ENCODE data around the gene PDK1. TPM values are rescaled to one million over a fixed set of nuclear protein-coding genes. Genes with fewer than 3 reads are reported as not detected.

PDK1 gene
- total and polyA plus RNA-seq, 2 experiments from 2014 or later: 25.6 to 42.0 TPM

GRCh38 chr2:172627181-172627580 is 71.3 kb downstream of the PDK1 start:
- TF ChIP-seq ETS1 (IDR thresholded peaks at IDR 0.05) (no peak), ZNF114 (CRISPR knock-in tag; IDR thresholded peaks at IDR 0.05) (no peak), JUNB (IDR thresholded peaks at IDR 0.05; ENCODE audit: unreplicated experiment) (no peak), CREB1 (CRISPR knock-in tag; IDR thresholded peaks at IDR 0.05; ENCODE audit: low read depth) (no peak), ZNF462 (CRISPR knock-in tag; IDR thresholded peaks at IDR 0.05) (no peak), STAT1 (IDR thresholded peaks at IDR 0.05; ENCODE audit: unreplicated experiment) (no peak), POLR2AphosphoS5 (IDR thresholded peaks at IDR 0.05; ENCODE audit: low read depth) (no peak), REST (IDR thresholded peaks at IDR 0.05; ENCODE audit: unreplicated experiment) (no peak)

More at GRCh38 chr2:172627181-172627580, 71.3 kb downstream of the PDK1 start:
- H3K27ac ChIP-seq (ENCODE audit: low read depth): no peak overlapping the region
- no peaks in the 10 kb centered on the region for H3K27me3 ChIP-seq (ENCODE audit: insufficient read depth)
- no peaks in the 10 kb centered on the region for H3K79me2 ChIP-seq (replicated peaks; ENCODE audit: insufficient read depth)
- no peak for ATAC-seq
- H3K4me2 ChIP-seq: no peak overlapping the region
- DNase-seq (ENCODE audit: low spot score): no peak
- Mint-ChIP-seq H3K4me3 (no peak overlapping the region), H3K9me3 (peaks cover 28% of the 10 kb centered on the region), H3K27ac (no peak overlapping the region), H3K4me1 (no peaks in the 10 kb centered on the region), H3K27me3 (ENCODE audit: insufficient read depth, low read depth, poor library complexity) (peaks cover 2% of the 10 kb centered on the region), H3K36me3 (ENCODE audit: low read depth) (peaks cover 31% of the 10 kb centered on the region)
- no peak overlapping the region for H3K4me3 ChIP-seq
- H3K36me3 ChIP-seq (ENCODE audit: insufficient read depth): 0 out of 2 replicates have a peak, but pooled peaks cover 3% of the 10 kb centered on the region
- no peak overlapping the region for H2AFZ ChIP-seq
- H3F3A ChIP-seq (replicated peaks; ENCODE audit: low read depth): no peaks in the 10 kb centered on the region
- no peaks in the 10 kb centered on the region for H4K20me1 ChIP-seq (replicated peaks; ENCODE audit: insufficient read depth)
- H3K9me2 ChIP-seq (ENCODE audit: insufficient read depth): peaks cover 8% of the 10 kb centered on the region; the same call in 1 of the 2 replicates
- H3K4me1 ChIP-seq (ENCODE audit: insufficient read depth): no peaks in the 10 kb centered on the region
